ENCODE measurements around the gene SYNM.
A peak's percentile ranks its signal among the peaks of the same experiment; 100 is the strongest.
"Not testable (repeated sequence)": the region's sequence is repeated elsewhere in the genome, so short reads cannot be mapped to it uniquely, and the experiment has no call there.

The SYNM gene

DNA sequence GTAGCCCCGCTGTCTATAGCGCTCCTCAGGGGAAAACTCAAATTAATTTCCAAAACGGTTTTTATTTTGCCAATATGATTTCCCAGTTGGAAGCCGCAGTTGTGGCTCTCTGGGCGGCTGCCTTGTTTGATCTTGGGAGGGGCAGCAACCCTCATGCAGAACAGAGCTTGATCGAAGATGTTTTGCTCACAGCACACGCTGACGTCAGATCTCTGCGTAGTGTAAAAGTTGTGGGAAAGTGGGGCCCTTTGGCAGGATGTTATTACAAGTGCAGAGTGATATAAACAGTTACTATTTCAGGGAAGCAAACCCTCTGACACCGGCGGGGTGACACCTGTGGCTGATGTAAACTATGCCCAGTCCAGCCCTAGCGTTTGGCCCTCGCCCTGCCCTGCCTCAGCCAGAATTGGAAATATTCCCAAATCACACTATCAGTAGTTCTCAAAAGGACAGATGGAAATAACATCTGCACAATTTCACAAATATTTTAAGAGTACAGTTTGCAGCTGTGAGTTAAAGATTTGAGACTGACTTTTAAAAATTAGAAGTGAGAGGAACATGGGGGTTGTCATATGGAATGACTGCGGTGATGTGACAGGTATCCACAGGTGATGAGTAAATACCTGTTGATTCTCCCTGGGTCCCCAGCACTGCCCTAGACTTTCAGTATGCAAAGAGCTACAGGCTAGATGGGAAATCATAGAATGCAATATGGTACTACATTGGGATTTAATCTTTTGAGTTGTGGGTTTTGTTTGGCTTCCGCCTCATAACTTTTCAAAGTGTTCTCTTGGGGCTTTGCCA is 1.7 kb downstream of the SYNM start:
- Mint-ChIP-seq H3K4me3 (peak overlapping the region; percentile 14), H3K27ac (no peak overlapping the region), H3K4me1 (no peaks in the 10 kb centered on the region), H3K9me3 (no peaks in the 10 kb centered on the region), H3K27me3 (peaks cover 21% of the 10 kb centered on the region), H3K36me3 (no peaks in the 10 kb centered on the region)
- DNase-seq (ENCODE audit: low spot score in 2 of 2) (no peak), ATAC-seq (ENCODE audit: low read depth) (no peak)

DNA sequence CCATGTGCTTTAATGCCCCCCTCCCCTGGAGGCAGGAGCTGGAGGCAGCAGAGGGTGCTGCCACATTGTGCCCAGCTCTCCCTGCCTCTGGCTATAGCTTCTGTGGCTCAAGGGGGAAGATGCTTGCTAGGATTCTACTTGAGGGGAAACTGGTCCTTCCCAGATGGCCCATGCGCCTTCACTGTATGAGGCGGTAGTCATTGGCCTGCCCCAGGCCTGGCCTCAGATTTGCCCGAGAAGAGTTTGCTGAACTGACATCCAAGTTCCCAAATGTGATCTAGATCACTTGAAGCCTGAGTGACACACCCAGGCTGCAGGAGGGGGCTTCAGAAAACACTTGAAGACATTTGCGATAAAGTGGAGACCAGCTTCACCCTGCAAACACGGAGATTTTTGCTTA is 4.1 kb downstream of the SYNM start:
- DNase-seq (ENCODE audit: low spot score in 2 of 2) (no peak), ATAC-seq (ENCODE audit: low read depth) (no peak)
- no peak overlapping the region for H3K4me3 Mint-ChIP-seq
- no peak overlapping the region for H3K27ac Mint-ChIP-seq
- peaks cover 10% of the 10 kb centered on the region for H3K27me3 Mint-ChIP-seq
- no peaks in the 10 kb centered on the region for H3K4me1 Mint-ChIP-seq
- no peaks in the 10 kb centered on the region for H3K9me3 Mint-ChIP-seq
- H3K36me3 Mint-ChIP-seq: no peaks in the 10 kb centered on the region

DNA sequence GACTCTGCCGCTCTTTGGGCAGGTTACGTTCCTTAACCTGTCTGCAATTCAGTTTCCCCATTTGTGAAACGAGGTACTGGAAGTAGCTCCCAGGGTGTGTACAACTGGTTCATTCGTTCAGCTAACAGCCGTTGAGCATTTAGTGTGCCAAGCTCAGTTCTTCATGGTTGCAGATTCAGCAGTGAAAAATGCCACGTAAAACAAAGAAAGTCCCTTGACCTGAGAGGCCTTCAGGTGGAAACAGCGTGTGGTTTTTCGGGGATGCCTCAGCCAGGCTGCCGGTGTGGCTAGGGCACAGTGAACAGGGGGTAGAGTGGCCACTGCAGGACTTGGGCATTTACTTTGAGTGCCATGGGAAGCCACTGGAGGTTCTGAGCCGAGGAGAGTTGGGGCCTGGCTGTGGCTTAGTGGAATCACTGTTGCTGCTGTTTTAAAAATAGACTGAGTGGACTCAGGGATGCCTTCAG is 4.7 kb downstream of the SYNM start:
- H3K27me3 Mint-ChIP-seq: peaks cover 10% of the 10 kb centered on the region
- H3K4me1 Mint-ChIP-seq: no peaks in the 10 kb centered on the region
- no peaks in the 10 kb centered on the region for H3K9me3 Mint-ChIP-seq
- ATAC-seq (ENCODE audit: low read depth): no peak
- no peak overlapping the region for H3K27ac Mint-ChIP-seq
- no peak overlapping the region for H3K4me3 Mint-ChIP-seq
- DNase-seq (ENCODE audit: low spot score in 2 of 2): no peak
- no peaks in the 10 kb centered on the region for H3K36me3 Mint-ChIP-seq

DNA sequence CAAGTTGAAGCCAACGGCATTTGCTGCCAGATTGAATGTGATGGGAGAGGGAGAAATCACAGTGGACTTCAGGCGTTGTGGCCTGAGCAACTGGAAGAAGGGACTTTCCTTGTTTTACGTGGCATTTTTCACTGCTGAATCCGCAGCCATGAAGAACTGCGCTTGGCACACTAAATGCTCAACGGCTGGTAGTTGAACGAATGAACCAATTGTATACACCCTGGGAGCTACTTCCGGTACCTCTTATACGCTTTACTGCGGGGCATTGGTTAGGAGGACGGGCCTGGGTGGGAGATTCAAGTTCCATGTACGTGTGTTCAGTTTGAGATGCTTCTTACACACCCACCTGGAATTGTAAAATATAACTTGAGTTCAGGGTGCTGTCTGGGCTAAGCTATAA is 5.2 kb downstream of the SYNM start:
- Mint-ChIP-seq H3K4me3 (no peak overlapping the region), H3K27me3 (peaks cover 10% of the 10 kb centered on the region), H3K4me1 (no peaks in the 10 kb centered on the region), H3K9me3 (no peaks in the 10 kb centered on the region), H3K36me3 (no peaks in the 10 kb centered on the region), H3K27ac (no peak overlapping the region)
- no peak for ATAC-seq (ENCODE audit: low read depth)
- no peak for DNase-seq (ENCODE audit: low spot score in 2 of 2)

DNA sequence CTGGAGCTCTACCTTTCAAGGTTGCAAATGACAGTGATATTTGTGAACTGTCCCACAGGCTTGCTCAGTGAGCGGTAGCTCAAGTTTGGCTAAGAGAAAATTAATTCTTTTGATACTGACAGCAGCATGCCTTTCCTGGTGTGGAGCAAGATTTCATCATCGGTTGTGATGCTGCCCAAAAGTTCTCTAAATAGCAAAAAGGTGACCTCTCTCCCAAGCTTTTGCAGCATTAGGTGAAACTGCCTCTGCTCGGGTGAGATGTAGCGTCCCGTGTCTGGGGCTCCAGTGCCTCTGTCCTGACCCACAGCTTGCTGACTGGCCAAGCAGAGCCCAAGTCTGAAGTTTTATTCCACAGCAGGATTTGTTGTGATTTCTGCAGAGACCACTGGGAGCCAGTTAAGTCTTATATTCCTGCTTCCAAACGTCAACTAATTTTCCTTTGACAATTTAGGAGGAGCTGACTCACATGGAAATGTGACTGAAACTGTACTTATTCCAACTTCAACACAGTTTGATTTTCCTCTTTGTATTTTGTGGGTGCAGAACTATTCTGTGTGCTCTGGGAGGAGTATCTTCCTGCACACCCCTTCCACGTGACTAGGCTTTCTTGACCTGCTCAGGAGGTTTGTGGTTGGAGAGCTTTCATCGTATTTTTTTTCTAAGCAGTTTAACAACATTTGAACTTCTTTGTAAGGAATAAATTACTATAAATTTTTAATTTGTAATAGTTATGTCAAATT is 5.9 kb downstream of the SYNM start:
- H3K36me3 Mint-ChIP-seq: no peaks in the 10 kb centered on the region
- no peak overlapping the region for H3K27ac Mint-ChIP-seq
- no peak overlapping the region for H3K4me3 Mint-ChIP-seq
- H3K9me3 Mint-ChIP-seq: no peaks in the 10 kb centered on the region
- no peaks in the 10 kb centered on the region for H3K4me1 Mint-ChIP-seq
- ATAC-seq (ENCODE audit: low read depth): no peak
- peaks cover 8% of the 10 kb centered on the region for H3K27me3 Mint-ChIP-seq
- no peak for DNase-seq (ENCODE audit: low spot score in 2 of 2)

DNA sequence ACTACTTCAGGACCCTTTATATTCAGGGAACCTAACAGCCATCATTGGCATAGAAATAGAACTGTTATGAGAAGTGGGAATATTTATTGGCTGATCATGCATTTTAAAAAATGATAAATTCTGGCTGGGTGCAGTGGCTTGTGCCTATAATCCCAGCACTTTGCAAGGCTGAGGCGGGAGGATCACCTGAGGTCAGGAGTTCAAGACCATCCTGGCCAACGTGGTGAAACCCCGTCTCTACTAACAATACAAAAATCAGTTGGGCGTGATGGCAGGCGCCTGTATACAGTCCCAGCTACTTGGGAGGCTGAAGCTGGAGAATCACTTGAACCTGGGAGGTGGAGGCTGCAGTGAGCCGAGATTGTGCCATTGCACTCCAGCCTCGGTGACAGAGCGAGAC is 6.8 kb downstream of the SYNM start:
- H3K27me3 Mint-ChIP-seq; H3K27ac Mint-ChIP-seq; H3K9me3 Mint-ChIP-seq; ATAC-seq (ENCODE audit: low read depth); DNase-seq (ENCODE audit: low spot score in 2 of 2); H3K36me3 Mint-ChIP-seq; H3K4me3 Mint-ChIP-seq; H3K4me1 Mint-ChIP-seq: not testable (repeated sequence)

DNA sequence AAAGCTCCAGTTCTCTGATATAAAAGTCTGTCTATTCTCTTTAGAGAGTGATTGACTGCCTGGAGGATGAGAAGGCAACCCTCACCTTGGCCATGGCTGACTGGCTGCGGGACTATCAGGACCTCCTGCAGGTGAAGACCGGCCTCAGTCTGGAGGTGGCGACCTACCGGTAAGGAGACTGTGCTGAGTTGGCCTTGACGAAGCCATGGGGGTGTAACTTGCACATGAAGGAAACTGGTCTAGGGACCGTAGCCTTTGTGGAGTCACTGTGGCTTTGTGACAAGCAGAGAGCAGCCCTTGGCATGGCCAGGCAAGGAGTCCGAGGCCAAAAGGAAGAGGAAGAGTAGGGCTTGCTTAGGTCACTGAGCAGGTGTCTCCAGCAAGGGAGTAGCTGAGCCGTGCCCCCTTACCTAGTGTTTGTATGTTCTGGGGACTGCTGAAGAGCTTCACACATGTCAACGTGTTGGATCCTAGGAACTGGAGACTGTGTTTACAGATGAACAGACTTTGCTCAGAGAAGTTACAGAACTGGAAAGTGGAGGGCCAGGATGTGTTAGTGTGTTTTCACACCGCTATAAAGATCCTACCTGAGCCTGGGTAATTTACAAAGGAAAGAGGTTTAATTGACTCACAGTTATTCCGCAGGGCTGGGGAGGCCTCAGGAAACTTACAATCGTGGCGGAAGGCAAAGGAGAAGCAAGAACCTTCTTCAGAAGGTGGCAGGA is 8.8 kb downstream of the SYNM start:
- Mint-ChIP-seq H3K4me1 (no peaks in the 10 kb centered on the region), H3K36me3 (no peaks in the 10 kb centered on the region), H3K27ac (no peak overlapping the region), H3K9me3 (no peaks in the 10 kb centered on the region), H3K4me3 (no peak overlapping the region), H3K27me3 (peaks cover 4% of the 10 kb centered on the region)
- ATAC-seq (ENCODE audit: low read depth) (no peak), DNase-seq (ENCODE audit: low spot score in 2 of 2) (no peak)

DNA sequence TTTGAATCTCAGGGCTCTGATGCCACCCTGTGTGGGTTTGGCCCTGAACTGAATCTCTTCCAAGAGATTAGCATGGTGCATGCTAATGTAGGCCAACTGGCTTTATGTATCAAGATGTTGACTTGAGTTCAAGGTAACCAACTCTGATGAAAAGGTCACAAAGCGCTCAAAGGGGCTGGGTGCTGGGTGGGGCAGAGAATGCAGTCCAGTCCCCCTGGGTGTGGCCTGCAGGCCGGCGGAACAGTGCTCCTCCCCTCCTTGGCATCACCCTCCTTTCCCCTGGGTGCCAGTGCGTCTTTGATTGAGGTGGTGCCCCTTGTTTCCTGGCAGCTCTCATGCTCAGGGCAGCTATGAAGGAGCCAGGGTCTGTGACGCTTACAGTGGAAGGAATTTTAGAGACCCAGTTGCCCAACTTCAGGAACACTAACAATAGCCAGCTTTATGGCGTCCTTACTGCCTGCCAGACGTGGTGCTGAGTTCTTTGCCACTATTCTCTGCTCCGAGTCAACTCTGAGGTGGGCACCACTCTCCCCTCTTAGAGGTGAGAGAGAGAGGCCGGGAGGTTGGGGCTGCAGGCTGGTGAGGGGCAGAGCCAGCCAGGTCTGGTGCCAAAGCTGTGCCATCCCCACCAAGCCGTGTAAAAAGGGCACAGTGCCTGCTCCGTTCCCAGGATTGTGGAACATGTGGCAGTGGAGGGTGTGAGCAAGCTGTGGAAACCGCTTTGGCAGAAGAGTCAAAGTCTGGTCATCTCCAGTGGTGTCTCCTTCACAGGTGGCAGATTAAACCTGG is 9.8 kb downstream of the SYNM start:
- H3K9me3 Mint-ChIP-seq: no peaks in the 10 kb centered on the region
- H3K36me3 Mint-ChIP-seq: no peaks in the 10 kb centered on the region
- DNase-seq (ENCODE audit: low spot score in 2 of 2): no peak
- no peak for ATAC-seq (ENCODE audit: low read depth)
- no peak overlapping the region for H3K4me3 Mint-ChIP-seq
- no peak overlapping the region for H3K27ac Mint-ChIP-seq
- no peaks in the 10 kb centered on the region for H3K4me1 Mint-ChIP-seq
- H3K27me3 Mint-ChIP-seq: no peaks in the 10 kb centered on the region

DNA sequence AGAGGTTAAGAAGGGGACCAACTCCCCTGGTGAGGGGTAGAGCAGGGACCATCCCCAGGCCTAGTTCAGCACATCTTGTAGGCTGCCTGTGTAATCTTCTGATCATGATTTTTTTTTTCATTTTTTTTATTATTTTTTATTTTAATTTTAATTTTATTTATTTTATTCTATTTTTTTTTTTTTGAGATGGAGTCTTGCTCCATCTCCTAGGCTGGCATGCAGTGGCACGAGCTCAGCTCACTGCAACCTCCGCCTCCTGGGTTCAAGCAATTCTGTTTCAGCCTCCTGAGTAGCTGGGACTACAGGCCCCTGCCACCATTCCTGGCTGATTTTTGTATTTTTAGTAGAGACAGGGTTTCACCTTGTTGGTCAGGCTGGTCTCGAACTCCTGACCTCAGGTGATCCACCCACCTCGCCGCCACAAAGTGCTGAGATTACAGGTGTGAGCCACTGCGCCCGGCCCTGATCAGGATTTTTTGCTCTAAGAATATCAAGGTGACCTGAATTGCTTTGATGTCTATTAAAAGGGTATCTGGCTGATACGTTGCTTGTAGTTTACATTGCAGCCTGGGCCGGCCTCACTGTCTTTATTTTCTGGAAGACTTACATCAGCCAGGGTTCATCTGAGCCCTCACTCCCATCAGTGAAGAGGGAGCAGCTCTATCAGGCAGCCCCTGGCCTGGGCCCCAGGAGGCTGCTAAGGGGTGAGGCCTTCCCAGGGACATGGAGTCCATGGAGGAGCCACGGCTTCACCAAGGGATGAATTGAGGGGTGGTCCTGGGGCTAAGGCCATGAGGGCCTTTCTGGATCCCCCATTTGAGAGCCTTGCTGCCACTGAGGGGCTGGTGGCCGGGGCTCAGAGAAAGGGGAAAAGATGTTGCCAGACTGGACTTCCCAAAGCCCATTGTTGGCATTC is 10.7 kb downstream of the SYNM start:
- Mint-ChIP-seq H3K27me3 (peaks cover 1% of the 10 kb centered on the region), H3K4me3 (no peak overlapping the region), H3K4me1 (no peaks in the 10 kb centered on the region), H3K27ac (no peak overlapping the region), H3K36me3 (no peaks in the 10 kb centered on the region), H3K9me3 (no peaks in the 10 kb centered on the region)
- ATAC-seq (ENCODE audit: low read depth) (no peak), DNase-seq (ENCODE audit: low spot score in 2 of 2) (no peak)

DNA sequence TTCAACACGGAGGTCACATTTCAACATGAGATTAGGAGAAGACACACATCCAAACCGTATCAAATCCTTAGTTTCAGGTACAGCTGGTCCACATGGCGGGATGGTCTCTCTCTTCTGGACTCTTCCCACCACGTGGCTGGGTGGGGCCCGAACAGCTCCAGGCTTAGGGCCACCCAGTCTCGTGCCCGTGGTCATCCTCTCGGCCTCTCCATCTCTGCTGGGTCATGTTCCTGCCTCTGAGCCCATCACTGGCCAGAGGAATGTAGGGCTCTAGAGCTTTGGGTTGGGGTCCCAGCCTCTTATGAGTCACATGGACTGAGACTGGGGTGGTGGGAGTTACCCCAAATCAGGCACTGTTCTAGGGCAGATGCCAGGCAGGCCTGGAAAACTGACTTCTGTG is 12.2 kb downstream of the SYNM start:
- Mint-ChIP-seq H3K36me3 (no peaks in the 10 kb centered on the region), H3K4me1 (no peaks in the 10 kb centered on the region), H3K27me3 (peaks cover 6% of the 10 kb centered on the region), H3K27ac (no peak overlapping the region), H3K4me3 (no peak overlapping the region), H3K9me3 (no peaks in the 10 kb centered on the region)
- DNase-seq (ENCODE audit: low spot score in 2 of 2): no peak
- ATAC-seq (ENCODE audit: low read depth): no peak

DNA sequence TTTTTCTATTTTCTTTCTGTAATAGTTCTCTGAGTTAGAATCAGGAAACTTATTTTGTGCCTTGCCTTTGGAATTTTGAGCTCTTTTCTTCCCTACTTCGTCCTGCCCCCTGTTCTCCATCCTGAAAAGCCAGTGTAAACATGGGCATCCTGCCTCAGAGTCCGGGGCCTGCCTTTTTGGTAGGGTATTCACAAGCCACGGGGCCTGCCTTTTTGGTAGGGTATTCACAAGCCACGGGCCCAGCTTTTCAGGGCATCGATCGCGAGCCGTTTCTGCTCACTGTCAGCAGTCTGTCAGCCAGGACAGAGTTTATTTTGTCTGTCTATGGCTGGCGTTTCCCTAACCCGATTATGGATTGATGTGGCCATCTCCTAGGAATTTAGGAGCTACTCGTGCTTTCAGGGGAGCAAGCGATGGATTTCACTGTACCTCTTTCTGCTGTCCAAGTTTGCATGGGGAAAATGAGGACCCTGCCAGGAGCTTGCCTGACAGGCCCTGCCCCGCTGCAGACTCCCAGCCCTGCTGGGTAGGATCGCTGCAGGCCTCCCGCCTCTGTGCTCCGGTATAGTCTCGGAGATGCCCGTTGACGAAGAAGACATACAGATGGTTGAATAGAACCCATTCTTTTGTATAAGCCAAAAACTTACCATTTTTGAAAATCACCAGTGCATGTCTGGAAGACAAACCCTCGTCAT is 12.8 kb downstream of the SYNM start:
- ATAC-seq (ENCODE audit: low read depth): no peak
- Mint-ChIP-seq H3K27ac (no peak overlapping the region), H3K9me3 (no peaks in the 10 kb centered on the region), H3K36me3 (no peaks in the 10 kb centered on the region), H3K4me1 (no peaks in the 10 kb centered on the region), H3K27me3 (peaks cover 6% of the 10 kb centered on the region), H3K4me3 (no peak overlapping the region)
- DNase-seq (ENCODE audit: low spot score in 2 of 2): no peak

DNA sequence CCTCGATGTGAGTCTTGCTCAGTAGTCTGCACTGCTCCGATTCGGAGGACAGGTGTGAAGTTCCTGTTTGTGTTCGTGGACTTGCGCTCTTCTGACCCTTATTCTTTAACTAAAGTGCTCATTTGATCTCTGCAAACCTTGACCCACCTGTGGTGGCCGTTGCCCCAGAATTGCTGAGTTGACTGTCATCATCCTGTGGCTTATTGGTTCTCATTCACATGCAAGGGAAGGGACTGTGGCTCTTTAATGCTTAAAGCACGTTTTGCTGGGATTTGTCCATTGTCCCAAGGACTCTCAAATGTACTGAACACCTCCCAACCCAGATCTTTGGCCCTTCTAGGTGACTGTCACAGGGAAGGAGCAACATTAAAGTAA is 13.4 kb downstream of the SYNM start:
- no peaks in the 10 kb centered on the region for H3K4me1 Mint-ChIP-seq
- no peak for ATAC-seq (ENCODE audit: low read depth)
- no peaks in the 10 kb centered on the region for H3K36me3 Mint-ChIP-seq
- no peak overlapping the region for H3K27ac Mint-ChIP-seq
- H3K4me3 Mint-ChIP-seq: no peak overlapping the region
- H3K27me3 Mint-ChIP-seq: peaks cover 6% of the 10 kb centered on the region
- H3K9me3 Mint-ChIP-seq: no peaks in the 10 kb centered on the region
- no peak for DNase-seq (ENCODE audit: low spot score in 2 of 2)

Measured in memory B cell (primary cell).